Mucosa of gallbladder (tissue), 1 donor: ENCODE results near the gene LTO1. TPM values are rescaled to one million over a fixed set of nuclear protein-coding genes. Genes with fewer than 3 reads are reported as not detected.

Experiments
- DNase-seq: peaks from one replicate; pipeline ENCODE4 v3.0.0-alpha.2; 2020; ENCODE audit warnings: low spot score
- total RNA-seq: library from RNA; stranded (reverse); gene quantifications from one replicate; pipeline ENCODE4 v1.2.1, GENCODE V29; 2021
- donor health status: DM: no; HTN: no; CAD: no.

The LTO1 gene
- total RNA-seq, 1 donor from 2014 or later: 24.5 TPM

DNA sequence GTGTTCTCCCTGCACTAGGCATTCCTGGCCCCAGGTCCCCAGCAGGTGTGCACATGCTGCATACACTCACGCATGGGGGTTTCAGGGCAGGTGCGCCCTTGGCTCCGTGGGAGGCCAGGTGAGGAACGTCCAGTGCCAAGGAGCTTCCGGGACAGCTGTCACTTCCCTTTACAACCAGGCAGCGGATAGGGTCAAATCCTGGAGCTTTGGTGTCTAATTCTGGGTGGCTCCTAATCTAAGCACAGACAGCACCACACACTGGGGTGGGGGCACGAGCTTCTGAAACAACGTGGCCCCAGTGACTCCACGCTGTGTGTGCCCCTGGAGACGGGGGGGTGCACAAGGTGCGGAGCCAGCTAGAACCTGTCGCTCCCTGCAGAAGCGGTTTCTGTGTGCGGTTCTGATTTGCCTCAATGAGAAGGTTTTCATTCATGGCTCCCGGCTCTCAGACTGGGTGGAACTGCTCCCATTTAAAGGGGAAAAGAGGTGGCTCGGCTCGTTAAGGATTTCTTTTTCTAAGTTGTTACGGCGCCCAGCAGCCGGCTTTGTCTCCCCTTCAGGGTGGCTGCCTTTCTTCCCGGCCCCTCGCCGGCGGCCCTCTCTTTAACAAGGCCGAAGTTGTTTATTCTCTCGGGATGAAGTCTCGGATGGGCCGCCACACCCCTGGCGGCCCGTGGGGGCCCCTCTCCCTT, 29.2 kb downstream of the LTO1 start:
- DNase-seq: no peak

DNA sequence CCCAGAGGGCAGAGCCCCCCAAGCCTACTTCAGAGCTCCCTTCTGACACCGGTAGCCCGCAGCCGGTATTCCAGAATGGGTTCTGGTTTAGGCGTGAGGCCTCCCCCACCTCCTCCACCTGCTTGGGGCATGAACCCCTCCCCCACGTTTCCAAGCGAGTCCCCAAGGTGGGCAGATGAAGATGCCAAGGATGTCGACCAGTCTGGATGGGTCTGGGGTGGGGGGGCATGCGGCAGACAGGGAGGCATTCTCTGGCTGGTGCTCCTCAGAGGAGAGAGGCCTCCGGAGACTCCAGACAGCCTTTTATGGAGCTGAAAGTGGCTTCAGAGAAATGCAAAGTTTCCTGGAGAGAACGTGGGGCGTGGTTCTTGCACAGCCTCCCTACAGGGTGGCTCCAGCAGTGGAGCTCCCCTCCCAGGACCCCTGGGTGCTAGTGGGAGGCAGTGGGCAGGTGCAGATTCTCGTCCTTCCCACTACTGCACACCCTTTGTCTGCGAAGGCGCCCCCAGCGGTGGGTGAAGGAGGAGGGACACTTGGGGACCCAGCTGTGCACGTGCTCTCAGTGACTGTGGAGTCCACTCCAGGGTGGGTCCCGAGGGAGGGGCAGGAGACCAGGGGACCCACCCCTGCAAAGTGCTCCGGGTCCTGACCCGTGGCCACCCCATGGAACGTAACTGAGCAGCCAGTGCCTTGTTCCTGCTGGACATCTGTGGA, 30.0 kb downstream of the LTO1 start:
- no peak for DNase-seq

DNA sequence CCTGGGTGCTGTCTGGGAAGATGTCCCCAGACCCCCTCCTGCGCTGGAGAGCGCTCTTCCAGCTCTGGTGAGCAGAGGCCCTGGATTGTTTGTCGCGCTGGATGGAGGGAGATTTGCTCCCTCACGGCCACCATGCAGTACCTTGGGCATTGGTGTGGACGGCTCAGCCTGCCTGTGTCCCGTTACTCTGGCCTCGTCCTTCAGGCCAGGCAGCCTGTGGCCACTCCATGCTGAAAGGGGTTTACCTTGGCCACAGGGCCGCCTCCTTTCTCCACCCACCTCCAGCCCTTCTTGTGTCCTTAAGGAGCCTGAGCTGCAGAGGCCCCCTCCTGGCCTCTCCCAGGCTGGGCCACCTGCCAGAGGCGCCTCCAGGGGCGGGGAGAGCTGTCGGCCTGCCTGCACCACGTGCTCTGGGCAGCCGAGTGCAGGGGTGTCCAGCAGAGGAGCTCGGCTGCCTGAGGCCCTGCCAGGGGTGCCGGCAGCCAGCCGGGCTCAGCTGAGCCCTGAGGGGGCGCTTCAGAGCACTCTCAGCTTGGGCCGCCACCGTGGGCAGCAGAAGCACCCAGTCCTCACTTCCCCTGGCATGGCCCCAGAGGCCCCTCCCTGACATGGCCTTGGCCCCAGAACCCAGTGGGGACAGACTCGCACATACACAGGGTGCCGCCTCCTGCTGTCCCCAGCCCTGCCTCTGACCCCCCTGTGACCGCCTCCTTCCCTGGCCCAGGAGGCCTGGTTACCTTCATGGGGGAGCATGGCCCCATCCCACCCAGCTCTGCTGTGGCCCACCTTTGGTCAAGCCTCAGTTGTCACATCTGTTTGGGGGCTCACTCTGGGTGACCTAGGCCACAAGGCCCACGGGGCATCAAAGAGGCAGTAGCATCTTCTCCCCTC, 30.8 kb downstream of the LTO1 start:
- peak; percentile 81 for DNase-seq

DNA sequence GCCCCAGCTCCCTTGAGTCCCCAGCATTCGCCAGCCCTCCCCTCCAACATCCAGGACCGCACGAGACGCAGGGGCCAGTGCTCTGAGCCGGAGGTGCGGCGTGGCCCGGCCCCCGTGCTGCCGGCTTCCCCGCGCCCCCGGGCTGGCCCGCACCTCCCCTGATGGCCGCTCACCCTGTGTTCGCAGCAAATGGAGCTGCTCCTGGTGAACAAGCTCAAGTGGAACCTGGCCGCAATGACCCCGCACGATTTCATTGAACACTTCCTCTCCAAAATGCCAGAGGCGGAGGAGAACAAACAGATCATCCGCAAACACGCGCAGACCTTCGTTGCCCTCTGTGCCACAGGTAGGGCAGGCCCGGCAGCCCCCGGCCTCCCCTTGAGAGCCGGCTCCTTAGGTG, 31.5 kb downstream of the LTO1 start:
- DNase-seq: no peak

DNA sequence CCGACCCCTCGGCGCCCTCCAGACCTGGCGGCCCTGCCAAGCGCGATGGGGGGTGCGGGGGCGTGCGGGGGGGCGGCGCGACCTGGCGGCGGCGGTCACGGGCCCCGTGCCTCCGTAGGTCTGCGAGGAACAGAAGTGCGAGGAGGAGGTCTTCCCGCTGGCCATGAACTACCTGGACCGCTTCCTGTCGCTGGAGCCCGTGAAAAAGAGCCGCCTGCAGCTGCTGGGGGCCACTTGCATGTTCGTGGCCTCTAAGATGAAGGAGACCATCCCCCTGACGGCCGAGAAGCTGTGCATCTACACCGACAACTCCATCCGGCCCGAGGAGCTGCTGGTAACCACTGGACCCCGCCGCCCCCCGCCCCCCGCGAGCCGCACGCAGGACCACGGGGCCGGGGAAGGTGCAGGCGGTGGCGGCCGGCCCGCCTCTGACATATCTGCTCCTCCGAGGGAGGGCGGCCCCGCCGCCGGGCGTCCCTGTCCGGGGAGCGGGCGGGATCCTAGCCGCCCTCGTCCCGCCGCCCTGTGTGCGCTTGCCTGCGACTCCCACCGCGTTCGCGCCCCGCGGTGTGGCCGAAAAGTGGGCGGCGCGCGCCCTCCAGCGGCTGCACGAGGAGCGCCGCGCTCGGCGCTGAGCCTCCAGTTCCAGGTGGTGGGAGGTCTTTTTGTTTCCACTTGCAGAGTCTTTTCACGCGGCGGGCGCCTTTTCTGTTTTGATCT, 32.1 kb downstream of the LTO1 start:
- peak; percentile 77 for DNase-seq

DNA sequence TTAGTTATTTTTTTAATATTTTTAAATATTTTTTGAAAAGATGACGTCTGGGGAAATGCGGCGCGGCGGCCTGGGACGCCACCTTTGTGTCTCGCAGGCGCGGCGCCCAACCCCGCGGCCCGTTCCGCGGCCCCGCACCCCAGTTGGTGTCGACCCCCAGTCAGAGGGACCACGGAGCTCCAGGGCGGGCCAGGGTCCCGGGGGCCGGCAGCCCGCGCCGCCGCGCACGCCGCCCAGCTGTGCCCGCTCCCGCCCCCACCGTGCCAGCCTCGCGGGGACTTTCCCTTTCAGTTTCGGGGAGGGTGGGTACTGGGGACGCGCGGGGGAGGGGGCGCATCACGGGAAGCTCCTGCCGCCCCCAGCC, 32.6 kb downstream of the LTO1 start:
- DNase-seq: no peak

DNA sequence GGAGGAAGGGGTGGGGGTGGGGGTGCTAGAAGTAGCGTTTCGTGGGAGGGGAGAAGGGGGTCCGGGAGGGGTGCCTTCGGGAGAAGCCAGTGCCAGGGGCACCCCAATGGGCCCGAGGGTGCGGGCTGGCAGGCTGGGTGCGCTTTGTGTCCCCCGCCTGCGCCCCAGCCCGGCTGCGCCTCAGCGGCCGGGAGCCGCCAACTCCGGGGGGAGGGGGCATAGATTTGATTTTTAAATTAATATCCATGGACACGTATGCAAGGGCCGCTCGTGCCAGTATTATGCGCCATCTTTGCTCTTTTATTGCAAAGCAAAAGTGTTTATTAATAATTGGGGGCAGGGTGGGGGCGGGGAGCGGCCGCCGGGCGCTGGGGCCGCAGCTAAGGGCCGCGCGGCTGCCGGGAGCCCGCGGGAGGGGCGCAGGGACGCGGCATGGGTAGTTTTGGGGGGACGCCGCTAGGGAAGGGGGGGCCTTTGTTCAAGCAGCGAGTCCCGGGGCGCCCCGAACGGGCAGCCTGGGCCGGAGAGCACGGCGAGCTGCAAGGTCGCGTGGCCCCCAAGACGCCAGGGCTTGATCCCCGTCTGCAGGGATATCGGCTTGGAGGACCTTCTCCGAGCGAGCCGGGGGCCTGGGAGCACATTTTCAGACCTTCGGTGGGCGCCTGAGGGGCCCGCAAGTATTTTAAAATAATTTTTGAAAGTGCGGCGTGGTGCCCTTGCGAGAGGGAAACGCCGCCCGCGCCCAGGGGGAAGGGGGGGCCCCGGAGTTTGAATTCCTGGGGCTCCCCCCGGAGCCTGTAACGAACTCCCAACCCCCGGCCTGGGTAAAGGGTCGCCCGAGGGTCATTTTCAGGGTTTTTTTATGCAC, 33.2 kb downstream of the LTO1 start:
- no peak for DNase-seq

DNA sequence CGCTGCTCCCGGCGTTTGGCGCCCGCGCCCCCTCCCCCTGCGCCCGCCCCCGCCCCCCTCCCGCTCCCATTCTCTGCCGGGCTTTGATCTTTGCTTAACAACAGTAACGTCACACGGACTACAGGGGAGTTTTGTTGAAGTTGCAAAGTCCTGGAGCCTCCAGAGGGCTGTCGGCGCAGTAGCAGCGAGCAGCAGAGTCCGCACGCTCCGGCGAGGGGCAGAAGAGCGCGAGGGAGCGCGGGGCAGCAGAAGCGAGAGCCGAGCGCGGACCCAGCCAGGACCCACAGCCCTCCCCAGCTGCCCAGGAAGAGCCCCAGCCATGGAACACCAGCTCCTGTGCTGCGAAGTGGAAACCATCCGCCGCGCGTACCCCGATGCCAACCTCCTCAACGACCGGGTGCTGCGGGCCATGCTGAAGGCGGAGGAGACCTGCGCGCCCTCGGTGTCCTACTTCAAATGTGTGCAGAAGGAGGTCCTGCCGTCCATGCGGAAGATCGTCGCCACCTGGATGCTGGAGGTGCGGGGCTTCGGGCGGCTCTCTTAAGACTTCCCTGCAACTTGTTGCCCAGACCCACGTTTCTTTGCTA, 34.1 kb downstream of the LTO1 start, which contains the start of gene CCND1:
TSS of gene CCND1 (plus strand) at position 162 of the 587 bp plus-strand sequence. CDS start at position 320, 158 bp downstream.
- peak; percentile 77 for DNase-seq

DNA sequence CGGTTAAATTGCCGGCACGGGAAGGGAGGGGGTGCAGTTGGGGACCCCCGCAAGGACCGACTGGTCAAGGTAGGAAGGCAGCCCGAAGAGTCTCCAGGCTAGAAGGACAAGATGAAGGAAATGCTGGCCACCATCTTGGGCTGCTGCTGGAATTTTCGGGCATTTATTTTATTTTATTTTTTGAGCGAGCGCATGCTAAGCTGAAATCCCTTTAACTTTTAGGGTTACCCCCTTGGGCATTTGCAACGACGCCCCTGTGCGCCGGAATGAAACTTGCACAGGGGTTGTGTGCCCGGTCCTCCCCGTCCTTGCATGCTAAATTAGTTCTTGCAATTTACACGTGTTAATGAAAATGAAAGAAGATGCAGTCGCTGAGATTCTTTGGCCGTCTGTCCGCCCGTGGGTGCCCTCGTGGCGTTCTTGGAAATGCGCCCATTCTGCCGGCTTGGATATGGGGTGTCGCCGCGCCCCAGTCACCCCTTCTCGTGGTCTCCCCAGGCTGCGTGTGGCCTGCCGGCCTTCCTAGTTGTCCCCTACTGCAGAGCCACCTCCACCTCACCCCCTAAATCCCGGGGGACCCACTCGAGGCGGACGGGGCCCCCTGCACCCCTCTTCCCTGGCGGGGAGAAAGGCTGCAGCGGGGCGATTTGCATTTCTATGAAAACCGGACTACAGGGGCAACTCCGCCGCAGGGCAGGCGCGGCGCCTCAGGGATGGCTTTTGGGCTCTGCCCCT, 34.7 kb downstream of the LTO1 start:
- DNase-seq: no peak

DNA sequence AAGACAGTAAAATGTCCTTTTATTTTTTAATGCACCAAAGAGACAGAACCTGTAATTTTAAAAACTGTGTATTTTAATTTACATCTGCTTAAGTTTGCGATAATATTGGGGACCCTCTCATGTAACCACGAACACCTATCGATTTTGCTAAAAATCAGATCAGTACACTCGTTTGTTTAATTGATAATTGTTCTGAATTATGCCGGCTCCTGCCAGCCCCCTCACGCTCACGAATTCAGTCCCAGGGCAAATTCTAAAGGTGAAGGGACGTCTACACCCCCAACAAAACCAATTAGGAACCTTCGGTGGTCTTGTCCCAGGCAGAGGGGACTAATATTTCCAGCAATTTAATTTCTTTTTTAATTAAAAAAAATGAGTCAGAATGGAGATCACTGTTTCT, 35.3 kb downstream of the LTO1 start:
- DNase-seq: no peak

DNA sequence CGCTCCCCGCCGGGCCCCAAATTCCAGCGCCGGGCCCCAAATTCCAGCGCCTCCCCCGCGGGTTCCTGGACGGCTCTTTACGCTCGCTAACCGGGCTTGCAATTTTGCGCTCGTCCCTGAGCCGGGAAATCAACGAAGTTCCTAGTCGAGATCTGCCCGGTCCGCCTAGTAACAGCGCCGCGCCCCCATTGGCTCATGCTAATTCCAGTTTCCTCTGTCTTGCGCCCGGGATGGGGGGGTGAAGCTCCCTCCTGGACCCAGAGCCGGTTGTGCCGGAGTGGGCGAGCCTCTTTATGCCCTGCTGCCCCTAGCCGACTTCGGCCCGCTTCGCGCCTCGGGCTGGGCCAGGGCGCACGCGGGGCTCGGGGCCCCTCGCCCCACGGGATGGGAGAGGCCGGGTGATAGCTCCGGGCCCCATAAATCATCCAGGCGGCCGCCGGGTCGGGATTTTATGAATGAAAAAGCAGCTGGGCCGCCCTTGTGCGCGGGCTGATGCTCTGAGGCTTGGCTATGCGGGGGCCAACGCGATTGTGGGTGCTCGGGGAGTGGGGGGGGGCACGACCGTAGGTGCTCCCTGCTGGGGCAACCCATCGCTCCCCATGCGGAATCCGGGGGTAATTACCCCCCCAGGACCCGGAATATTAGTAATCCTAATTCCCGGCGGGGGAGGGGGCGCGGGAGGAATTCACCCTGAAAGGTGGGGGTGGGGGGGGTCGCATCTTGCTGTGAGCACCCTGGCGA, 36.0 kb downstream of the LTO1 start:
- peak; percentile 93 for DNase-seq

DNA sequence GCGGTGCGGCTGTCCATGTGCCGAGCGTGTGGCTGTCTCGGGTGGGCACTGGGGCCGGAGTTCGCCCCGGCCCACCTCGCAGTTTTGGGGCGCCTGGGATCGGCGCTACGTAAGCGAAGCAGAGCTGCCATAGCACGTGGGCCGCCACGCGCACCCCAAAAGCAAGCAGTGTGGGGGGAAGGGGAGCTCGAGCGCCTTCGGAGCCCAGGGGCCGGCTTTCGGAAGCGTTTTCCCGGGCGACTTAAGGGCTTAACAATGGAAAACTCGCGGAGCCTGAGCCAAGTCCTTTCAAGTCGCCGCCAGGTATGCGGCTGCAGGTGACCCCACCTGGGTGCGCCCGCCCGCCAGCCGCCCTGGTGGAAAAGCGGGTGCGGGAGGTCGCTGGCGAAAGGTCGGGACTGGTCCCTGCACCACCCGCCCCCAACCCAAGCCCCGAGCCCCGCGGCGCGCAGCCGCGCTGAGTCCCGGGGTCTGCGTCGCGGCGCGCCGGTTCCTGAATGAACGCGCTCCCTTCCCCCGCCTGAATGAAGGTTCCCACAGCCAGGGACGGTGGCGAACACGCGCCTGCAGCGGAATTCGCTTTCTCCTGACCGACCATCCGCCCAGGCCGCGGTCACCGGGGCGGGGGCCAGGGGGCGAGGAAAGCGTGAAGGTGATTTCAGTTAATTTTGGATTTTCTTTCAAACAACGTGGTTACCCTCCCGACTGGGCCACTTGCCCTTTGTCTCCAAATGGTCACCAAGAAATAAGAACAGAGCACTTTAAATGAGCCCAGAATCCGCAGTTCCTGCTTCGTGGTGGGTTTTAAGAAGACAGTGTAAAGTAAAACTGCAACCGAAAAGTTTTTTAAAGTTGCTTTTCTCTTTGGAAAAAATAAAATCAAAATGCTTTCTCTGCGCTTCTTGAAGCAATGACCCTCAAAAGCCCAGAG, 36.9 kb downstream of the LTO1 start:
- DNase-seq: peak; percentile 50

DNA sequence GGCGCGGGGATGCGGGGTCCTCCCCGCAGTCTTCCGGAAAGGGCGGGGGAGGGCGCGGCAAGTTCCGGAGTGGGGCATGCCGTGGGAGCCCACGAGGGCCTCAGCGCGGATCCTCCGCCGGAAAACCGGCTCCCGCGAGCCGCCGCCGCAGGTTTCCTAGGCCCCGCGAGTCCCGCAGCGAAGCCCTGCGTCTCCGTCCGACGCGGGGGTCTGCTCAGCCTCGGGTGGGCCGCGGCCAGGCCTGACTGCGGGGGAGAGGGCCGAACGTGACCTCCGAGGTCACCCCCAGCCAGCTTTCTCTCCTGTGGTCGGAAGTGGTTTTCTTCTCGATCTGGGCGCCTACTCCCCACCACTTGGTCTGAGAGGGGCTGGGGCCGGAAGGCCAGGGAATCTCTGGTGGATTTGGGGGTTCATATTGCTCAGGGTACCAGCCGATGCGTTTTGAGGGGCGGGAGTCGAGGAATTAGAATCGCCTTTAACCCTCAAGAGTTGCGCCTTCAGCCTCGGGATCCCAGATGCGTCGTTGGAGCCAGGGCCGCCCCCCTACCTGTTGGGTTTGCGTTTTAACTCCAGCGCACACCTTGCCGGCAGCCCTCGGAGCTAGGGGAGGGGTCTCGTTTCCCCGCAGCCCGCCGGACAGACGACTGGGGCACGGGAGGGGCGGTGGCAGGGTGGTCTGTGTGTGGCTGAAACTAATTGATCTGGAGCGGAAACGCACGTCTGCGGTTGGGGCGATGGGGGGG, 37.8 kb downstream of the LTO1 start:
- no peak for DNase-seq

DNA sequence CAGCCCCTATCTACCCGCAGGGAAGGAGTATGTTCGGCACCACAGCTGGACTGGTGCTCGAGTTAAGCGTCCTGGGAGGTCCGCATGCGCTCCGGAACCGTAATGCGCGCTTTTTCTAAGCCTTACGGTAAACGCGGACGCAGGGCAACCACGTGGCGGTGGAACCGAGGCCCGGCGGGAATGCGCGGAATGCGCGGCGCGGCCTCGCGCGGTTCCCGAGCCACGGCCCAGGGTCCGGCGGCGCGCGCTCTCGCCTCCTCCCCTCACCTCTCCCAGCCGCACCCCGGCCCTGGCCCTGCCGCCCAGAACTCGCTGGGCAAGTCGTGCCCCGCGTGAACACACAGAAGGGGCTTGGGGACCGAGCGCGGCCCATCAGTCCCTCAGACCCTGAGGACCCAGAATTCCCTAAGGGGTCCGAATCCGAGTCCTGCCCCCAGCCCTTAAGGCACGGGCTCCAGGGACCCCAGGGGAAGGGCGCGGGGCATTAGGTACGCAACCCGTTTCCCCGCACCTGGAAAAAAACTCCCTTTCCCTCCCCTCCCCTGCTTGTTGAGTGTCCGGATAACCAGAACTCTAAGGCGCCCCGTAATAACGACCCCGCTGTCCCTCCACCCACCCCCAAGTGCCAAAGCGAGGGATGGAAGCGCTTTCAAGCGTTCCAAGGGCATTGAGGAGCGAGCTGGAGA, 38.5 kb downstream of the LTO1 start:
- DNase-seq: peak; percentile 82

DNA sequence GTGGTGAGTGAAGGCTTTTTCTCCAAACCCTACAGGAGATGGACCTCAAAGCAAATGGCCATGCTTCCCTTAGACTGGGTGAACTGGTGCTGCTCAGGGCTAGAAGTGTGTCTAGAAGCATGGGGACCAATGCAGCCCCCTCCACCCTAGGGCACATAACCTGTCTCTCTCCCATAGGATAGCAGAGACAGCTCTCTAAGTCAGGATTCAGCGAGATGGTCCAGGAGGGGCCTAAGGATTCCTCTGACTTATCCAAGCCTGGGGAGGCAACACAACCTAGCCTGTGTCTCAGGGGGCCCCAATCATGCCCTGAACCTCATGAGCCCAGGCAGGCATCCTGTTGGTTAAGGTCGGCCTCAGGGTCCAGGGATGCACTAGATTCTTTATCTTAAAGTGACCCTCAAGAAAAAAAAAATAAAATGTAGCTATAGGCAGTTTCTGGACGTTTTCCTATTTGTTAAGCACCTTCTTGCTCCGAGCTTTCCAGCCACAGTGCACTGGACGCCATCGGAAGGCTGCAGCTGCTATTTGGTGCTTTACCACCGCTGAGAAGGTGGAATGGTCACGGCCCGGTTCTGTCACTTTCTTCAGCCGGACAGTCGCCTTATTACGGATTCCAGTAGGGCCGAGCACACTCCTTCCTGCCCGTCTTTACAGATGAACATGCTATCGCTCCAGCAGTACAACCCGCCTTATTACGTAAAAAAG, 39.2 kb downstream of the LTO1 start:
- no peak for DNase-seq

DNA sequence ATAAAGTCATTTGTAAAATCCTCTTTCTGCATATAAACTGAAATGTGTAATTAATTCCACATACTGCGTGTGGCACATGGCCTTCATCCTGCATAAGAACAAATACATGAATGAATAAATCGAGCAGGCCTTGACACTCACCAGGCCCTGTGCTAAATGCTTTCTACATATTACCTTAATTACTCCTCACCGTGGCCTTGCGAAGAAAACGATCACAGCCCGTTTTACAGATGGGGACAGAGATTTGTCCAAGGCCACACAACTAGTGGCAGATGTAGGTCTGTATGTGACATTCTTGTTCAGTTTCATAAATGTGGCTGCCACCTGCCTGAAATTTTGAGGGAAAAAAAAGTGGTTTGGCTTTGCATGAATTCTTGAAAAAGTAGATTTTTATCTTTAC, 40.0 kb downstream of the LTO1 start:
- no peak for DNase-seq
